ENCODE data around the gene ANKS1B. TPM values are rescaled to one million over a fixed set of nuclear protein-coding genes. Genes with fewer than 3 reads are reported as not detected.

Gene ANKS1B
- total RNA-seq, 4 donors from 2014 or later = 16.6 to 62.6 (median 40.2) TPM

DNA sequence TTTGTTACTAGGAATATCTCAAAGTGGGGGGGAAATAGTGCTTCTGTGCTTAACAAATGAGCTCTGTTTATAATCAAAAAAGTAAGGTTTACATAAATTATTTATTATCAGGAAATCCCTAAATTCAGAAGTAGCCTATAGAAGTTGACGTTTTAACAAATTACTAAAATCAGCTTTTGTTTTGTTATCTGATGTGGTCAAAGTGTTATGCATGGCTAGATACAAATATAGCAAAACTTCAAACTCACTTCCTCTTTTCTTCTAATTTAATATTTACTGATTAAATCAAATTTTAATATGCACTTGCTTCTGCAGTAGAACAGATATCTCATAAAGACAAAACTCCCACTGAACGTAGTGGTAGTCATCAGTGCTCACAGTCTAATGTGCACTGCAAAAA lies 289.7 kb downstream of the ANKS1B start:
- Histone ChIP-seq H3K4me1 (no peaks in the 10 kb centered on the region), H3K36me3 (no peaks in the 10 kb centered on the region), H3K4me3 (no peak overlapping the region), H3K27me3 (no peaks in the 10 kb centered on the region), H3K9me3 (no peaks in the 10 kb centered on the region), H3K27ac (no peak overlapping the region)
- DNase-seq = no peak
- intact Hi-C loops (cut with DNase I; ENCODE audit: low total_unique reads) = no loop called here
- TF ChIP-seq, protein P1, sequence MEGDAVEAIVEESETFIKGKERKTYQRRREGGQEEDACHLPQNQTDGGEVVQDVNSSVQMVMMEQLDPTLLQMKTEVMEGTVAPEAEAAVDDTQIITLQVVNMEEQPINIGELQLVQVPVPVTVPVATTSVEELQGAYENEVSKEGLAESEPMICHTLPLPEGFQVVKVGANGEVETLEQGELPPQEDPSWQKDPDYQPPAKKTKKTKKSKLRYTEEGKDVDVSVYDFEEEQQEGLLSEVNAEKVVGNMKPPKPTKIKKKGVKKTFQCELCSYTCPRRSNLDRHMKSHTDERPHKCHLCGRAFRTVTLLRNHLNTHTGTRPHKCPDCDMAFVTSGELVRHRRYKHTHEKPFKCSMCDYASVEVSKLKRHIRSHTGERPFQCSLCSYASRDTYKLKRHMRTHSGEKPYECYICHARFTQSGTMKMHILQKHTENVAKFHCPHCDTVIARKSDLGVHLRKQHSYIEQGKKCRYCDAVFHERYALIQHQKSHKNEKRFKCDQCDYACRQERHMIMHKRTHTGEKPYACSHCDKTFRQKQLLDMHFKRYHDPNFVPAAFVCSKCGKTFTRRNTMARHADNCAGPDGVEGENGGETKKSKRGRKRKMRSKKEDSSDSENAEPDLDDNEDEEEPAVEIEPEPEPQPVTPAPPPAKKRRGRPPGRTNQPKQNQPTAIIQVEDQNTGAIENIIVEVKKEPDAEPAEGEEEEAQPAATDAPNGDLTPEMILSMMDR (IDR thresholded peaks at IDR 0.05) = no peak
- TF ChIP-seq POLR2A (IDR thresholded peaks at IDR 0.05) = no peak

- no peaks in the 10 kb centered on the region for H3K27me3 ChIP-seq
- H3K4me3 ChIP-seq = no peak overlapping the region
- intact Hi-C loops (cut with DNase I; ENCODE audit: low total_unique reads) = no loop called here
These were observed 298.6 kb downstream of the ANKS1B start for GRCh38 chr12:99686142-99686541.

GRCh38 chr12:99680276-99680675 lies 304.5 kb downstream of the ANKS1B start:
- intact Hi-C loops (cut with DNase I; ENCODE audit: low total_unique reads) = no loop called here
- Histone ChIP-seq H3K9me3 (no peaks in the 10 kb centered on the region), H3K27me3 (no peaks in the 10 kb centered on the region), H3K4me3 (no peak overlapping the region), H3K27ac (no peak overlapping the region), H3K4me1 (no peaks in the 10 kb centered on the region), H3K36me3 (no peaks in the 10 kb centered on the region)
- no peak for TF ChIP-seq POLR2A (IDR thresholded peaks at IDR 0.05)
- TF ChIP-seq, protein P1 (IDR thresholded peaks at IDR 0.05) = no peak
- DNase-seq = no peak

More at GRCh38 chr12:99686142-99686541, 298.6 kb downstream of the ANKS1B start:
- Histone ChIP-seq H3K9me3 (no peaks in the 10 kb centered on the region), H3K27ac (no peak overlapping the region), H3K4me1 (no peaks in the 10 kb centered on the region), H3K36me3 (no peaks in the 10 kb centered on the region)
- TF ChIP-seq, protein P1 (IDR thresholded peaks at IDR 0.05) = no peak
- TF ChIP-seq POLR2A (IDR thresholded peaks at IDR 0.05) = no peak
- DNase-seq = no peak

- Histone ChIP-seq H3K4me3 (no peak overlapping the region), H3K27ac (no peak overlapping the region), H3K4me1 (no peaks in the 10 kb centered on the region), H3K27me3 (no peaks in the 10 kb centered on the region), H3K36me3 (no peaks in the 10 kb centered on the region), H3K9me3 (no peaks in the 10 kb centered on the region)
- no peak for DNase-seq
- TF ChIP-seq, protein P1 (IDR thresholded peaks at IDR 0.05) = no peak
- intact Hi-C loops (cut with DNase I; ENCODE audit: low total_unique reads) = no loop called here
These were observed 314.1 kb downstream of the ANKS1B start for GRCh38 chr12:99670635-99671034.

DNA sequence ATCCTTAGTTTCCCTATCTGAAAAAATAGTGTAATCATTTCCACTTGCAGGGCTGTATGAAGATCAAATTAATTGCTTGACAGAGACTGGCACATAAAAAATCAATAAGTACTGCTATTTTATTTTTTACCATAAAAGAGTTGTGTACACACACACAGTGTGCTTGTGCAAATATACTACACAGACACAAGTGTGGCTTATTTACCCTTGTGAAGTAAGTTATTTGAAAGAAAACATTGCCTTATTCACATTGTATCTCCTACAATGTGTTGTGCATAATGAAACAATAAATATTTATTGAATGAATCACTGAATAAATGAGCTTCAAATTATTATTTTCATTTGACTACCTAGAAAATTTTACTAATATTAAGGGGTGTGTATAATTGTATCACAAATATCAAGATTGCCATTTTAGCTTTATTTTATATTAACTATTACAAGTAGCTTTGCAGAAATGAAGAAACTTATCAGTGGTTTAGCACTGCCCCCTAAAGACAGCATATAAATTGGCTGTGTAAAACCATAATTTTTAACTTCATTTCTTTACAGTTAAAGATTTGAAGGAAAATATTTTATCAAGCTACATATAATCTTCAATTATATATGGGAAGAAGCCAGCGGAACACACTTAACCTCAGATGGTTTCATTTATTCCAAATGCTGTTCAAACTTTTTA lies 325.9 kb downstream of the ANKS1B start:
- intact Hi-C loops (cut with DNase I; ENCODE audit: low total_unique reads) = no loop called here
- Histone ChIP-seq H3K4me1 (no peaks in the 10 kb centered on the region), H3K9me3 (no peaks in the 10 kb centered on the region), H3K4me3 (no peak overlapping the region), H3K36me3 (no peaks in the 10 kb centered on the region), H3K27me3 (no peaks in the 10 kb centered on the region), H3K27ac (no peak overlapping the region)
- no peak for DNase-seq
- TF ChIP-seq, protein P1 (IDR thresholded peaks at IDR 0.05) = peak in 2 of 4 experiments; percentile 6 to 13
- no peak for TF ChIP-seq POLR2A (IDR thresholded peaks at IDR 0.05)
